ENCODE data around the gene FBXO15. TPM values are rescaled to one million over a fixed set of nuclear protein-coding genes. Genes with fewer than 3 reads are reported as not detected.

Gene FBXO15, protein sequence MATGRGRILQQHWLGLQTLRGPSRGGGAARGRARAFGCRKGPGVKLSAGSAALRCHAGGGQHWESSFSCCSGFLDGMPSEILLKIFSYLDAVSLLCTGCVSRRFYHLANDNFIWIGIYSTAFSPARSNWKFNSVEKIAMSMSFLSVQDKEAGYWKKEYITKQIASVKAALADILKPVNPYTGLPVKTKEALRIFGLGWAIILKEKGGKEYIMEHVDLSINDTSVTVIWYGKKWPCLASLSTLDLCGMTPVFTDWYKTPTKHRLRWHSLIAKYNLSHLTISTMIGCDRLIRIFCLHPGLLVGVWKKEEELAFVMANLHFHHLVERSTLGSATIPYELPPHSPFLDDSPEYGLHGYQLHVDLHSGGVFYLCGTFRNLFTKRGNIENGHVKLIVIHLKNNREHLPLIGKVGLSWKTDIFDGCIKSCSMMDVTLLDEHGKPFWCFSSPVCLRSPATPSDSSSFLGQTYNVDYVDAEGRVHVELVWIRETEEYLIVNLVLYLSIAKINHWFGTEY
- polyA plus RNA-seq (2013, experiment 1 of 2; ENCODE audit: insufficient read length), result 0.32 TPM
- polyA plus RNA-seq (2013, experiment 2 of 2; ENCODE audit: insufficient read length), result 0.28 TPM

DNA sequence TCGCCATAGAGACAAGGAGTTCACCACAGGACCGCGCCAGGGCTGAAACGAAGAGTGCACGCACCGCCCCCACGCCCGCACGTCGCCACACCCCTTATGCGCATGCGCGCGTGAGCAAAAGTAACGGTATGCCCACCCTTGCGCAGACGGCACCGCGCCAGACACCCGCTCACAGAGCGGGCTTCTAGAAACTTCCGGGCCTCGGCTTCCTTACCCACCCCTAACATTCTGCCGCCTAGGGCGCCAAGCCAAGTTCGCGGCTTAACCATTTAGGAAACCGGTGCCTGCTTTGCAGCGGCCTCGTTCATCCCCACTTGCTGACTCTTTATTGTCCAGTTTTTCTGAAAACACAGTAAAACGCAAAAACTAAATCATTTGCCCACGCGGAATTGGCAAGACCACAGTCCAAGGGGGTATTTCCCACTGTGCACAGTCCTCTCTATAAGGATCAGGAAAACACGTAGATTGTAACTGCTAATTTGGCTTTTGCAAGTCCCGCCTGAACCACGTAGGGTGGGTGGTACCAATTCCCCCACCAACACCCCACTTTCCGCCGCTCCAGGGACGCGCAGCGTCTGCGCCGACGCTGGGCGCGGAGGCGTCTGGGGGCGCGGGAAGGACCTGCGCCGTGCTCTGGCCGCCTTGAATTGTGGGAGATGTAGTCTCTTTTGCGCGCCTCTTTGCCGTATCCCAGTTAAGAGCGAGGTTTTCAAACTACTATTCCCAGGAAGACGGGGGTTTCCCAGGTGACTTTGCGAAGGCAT, at the start of gene FBXO15, which contains the start of gene TIMM21:
Gene FBXO15 (minus strand): TSS at position 56 of the 764 bp plus-strand sequence. CDS start 49 bp downstream, at position 7.
Gene TIMM21 (plus strand): TSS at position 745 of the 764 bp plus-strand sequence. CDS start 286 bp downstream, outside the sequence.
- DNase-seq, result peak; percentile 97

DNA sequence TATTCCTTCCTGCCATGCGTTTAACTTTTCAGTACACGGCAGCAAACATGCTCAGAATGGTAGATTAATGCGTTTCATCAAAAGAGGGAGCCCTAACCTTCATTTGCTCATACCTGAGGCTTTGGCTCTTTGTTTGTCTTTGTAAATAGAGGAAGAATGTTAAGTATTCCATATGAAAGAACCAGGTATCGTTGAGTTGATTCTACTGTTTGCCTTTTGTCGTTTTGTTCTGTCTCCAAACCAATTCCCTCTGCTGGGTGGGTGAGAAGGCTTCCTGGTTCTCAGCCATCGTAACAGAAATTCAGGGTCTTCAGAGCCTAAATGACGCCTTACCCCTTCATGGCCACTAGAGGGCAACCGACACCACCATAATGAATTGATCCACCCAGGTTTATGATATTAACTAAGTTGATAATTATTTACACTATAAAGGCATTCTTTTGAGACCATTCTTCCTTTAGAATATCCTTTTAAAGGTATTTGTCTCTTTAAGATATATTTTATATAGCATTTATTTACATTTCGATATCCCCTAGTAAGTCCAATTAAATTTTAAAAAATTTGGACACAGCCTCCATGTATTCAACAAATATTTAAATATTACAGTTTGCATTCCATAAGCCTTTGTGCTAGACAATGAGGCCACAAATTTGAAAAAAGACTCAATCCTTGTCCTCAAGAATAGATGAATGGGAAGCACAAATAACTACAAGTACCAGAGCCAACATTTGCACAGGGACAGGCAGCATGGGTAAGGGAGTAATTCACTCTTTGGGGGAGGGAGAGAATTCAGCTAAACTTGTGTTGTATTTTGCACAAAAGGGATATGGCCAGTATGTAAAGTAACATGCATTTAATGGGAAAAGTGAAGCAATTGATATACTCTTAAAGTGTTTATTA, 48.8 kb upstream of the FBXO15 start:
- peak; percentile 54 for DNase-seq

DNA sequence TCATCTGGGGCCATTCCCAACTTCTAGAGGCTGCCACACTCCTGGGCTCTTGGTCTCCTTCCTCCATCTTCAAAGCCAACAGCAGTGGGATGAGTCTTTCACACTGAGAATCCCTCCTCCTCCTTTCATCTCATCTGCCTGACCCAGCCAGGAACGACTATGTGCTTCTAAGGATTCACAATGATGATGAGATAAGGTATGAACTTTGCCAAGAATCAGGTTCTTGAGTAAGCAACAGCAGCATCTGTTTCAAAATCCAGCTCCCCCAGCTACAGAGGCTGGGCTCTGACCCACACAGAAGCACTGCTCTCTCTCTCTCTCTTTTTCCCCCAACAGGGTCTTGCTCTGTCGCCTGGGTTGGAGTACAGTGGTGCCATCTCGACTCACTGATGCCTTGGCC, 47.1 kb upstream of the FBXO15 start:
- DNase-seq, result no peak

- DNase-seq, result no peak
These were observed 43.9 kb upstream of the FBXO15 start for GRCh38 chr18:74191577-74191976.

DNA sequence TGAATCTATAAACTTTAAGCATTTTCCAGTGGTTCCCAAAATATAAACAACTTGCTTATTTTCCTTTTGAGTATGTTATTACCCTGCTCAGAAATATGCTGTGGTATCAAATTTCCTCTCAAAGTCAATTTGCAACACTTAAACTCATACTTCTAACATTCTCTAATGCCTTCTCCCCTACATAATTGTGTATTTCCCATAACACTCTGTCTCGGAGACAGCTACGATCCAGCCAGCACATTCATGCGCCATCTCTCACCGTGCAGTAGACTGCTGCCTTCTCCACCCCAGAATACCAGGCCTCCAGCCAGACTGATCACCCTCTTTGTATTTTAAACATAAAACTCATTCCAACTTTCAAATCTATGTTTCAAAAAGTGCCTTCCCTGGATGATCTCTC, 42.5 kb upstream of the FBXO15 start:
- peak; percentile 8 for DNase-seq

- no peak for DNase-seq
These were observed 39.0 kb upstream of the FBXO15 start for GRCh38 chr18:74186661-74187060.

DNA sequence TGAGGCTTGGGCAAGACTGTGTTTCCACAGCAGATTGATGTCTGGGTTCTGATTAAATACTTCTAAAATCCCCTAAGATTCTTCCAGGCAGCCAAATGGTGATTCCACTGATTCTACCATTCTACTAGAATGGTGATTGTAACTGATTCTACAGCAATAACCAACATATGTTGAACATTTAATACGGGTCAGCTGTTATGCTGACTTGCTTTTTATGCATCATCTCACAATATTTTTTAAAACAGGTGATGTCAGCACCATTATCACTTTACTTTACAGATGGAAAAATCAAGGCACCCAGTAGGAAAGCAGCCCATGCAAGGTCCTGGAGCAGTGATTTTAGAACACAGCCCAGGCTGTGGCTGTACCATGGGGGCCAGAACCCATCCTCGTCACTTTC, 38.2 kb upstream of the FBXO15 start:
- DNase-seq, result no peak

- no peak for DNase-seq
These were observed 37.2 kb upstream of the FBXO15 start for GRCh38 chr18:74184875-74185274.

DNA sequence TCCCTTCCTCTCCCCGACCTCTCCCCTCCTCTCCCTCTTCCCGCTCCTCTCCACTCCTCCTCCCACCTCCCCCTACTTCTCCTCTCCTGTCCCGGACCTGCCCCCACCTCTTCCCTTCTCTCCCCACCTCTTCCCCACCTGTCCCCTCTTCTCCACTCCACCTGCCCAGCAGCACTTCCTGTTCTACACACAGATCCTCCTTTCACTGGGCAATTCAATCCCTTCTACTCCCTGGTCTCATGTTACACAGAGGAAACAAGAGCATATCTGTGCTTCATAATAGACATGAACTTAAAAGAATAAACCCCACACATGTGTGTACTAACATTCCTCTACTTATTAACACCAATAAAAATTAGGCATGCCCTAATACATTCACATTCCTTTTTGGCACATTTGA, 35.5 kb upstream of the FBXO15 start:
- DNase-seq, result no peak

- DNase-seq, result no peak
These were observed 34.7 kb upstream of the FBXO15 start for GRCh38 chr18:74182335-74182734.

- no peak for DNase-seq
These were observed 32.1 kb upstream of the FBXO15 start for GRCh38 chr18:74179623-74180199.

DNA sequence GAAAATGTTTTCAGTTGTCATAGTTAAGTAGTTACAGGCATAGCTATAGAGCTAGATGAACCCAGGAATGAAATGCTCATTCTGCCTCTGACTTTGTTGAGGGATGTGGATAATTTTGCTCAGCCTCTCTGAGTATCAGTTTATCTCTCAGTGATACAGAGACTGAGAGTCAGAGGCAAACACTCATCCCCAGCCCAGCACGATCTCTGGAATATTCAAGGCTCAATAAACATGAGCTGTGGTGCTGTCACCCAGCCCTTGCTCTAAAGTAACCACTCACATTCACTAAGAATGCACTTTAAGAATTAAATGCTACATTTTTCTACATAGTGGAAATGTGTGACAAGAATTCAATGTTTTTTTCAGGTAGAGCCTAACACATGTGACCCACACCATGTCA, 31.2 kb upstream of the FBXO15 start:
- no peak for DNase-seq

GRCh38 chr18:74175658-74176057, 28.0 kb upstream of the FBXO15 start:
- DNase-seq, result no peak

- DNase-seq, result no peak
These were observed 25.8 kb upstream of the FBXO15 start for GRCh38 chr18:74173434-74173750.

GRCh38 chr18:74172697-74173433, 25.2 kb upstream of the FBXO15 start:
- no peak for DNase-seq

GRCh38 chr18:74171910-74172606, 24.4 kb upstream of the FBXO15 start:
- no peak for DNase-seq

- no peak for DNase-seq
These were observed 18.8 kb upstream of the FBXO15 start for GRCh38 chr18:74166386-74166785.

GRCh38 chr18:74163019-74163660, 15.5 kb upstream of the FBXO15 start:
- no peak for DNase-seq

GRCh38 chr18:74155276-74155675, 7.6 kb upstream of the FBXO15 start:
- DNase-seq, result peak; percentile 42

DNA sequence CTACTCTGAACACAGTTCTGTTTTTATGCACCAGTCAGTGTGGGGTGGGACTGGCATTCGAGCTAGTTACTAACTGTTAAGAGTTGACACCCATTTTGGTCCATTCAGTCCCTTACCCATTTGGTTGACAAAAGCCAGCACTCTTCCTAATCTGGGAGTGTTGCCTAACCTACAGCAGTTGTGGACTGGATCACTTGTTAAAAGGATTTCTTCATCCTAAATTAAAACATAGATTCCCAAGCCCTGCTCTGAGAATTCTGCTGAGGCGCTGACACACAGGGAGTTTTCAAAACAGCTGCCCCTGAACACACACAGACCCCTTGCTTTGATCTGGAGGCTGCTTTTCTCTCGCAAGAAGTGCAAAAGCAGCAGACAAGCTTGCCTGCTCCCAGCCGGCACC, 7.1 kb upstream of the FBXO15 start:
- no peak for DNase-seq
